Measurements from ENCODE around the gene CAP1. TPM values are rescaled to one million over a fixed set of nuclear protein-coding genes. Genes with fewer than 3 reads are reported as not detected.

CAP1 gene
- polyA plus RNA-seq, 2 donors, result 72.0 to 168 TPM

GRCh38 chr1:40042341-40042740 is 1.8 kb downstream of the CAP1 start:
- Histone ChIP-seq H3K4me3 (ENCODE audit: low read depth in 1 of 2, low read length in 2 of 2) (peak overlapping the region; percentile 7 to 96), H3K27me3 (ENCODE audit: control insufficient read depth in 1 of 2, insufficient read depth in 2 of 2, low read length in 2 of 2) (no peaks in the 10 kb centered on the region), H3K27ac (ENCODE audit: low read depth in 2 of 2, low read length in 1 of 2) (peak overlapping the region; percentile 11 to 34), H3K4me1 (ENCODE audit: control insufficient read depth in 2 of 2, insufficient read depth in 2 of 2, low read length in 1 of 2) (no peaks in the 10 kb centered on the region), H3K9me3 (ENCODE audit: control insufficient read depth in 2 of 2, insufficient read depth in 1 of 2, low read depth in 1 of 2, low read length in 1 of 2) (no peaks in the 10 kb centered on the region), H3K36me3 (ENCODE audit: control insufficient read depth in 2 of 2, insufficient read depth in 2 of 2, low read length in 1 of 2) (no peaks in the 10 kb centered on the region)
- 65 to 71% methylated on average over 4 of the region's 4 CpGs for WGBS, 2 donors

- no peaks in the 10 kb centered on the region for H3K36me3 ChIP-seq (ENCODE audit: control insufficient read depth in 2 of 2, insufficient read depth in 2 of 2, low read length in 1 of 2)
- no peak overlapping the region for H3K4me3 ChIP-seq (ENCODE audit: low read depth in 1 of 2, low read length in 2 of 2)
- 61 to 66% methylated on average over 3 of the region's 3 CpGs for WGBS, 2 donors
- H3K27ac ChIP-seq (ENCODE audit: low read depth in 2 of 2, low read length in 1 of 2), result no peak overlapping the region
- no peaks in the 10 kb centered on the region for H3K4me1 ChIP-seq (ENCODE audit: control insufficient read depth in 2 of 2, insufficient read depth in 2 of 2, low read length in 1 of 2)
- H3K9me3 ChIP-seq (ENCODE audit: control insufficient read depth in 2 of 2, insufficient read depth in 1 of 2, low read depth in 1 of 2, low read length in 1 of 2), result no peaks in the 10 kb centered on the region
- no peaks in the 10 kb centered on the region for H3K27me3 ChIP-seq (ENCODE audit: control insufficient read depth in 1 of 2, insufficient read depth in 2 of 2, low read length in 2 of 2)
Observed at GRCh38 chr1:40044110-40044509, 3.6 kb downstream of the CAP1 start.

- no peaks in the 10 kb centered on the region for H3K27me3 ChIP-seq (ENCODE audit: control insufficient read depth in 1 of 2, insufficient read depth in 2 of 2, low read length in 2 of 2)
- 80 to 89% methylated on average over 4 of the region's 4 CpGs for WGBS, 2 donors
- H3K4me3 ChIP-seq (ENCODE audit: low read depth in 1 of 2, low read length in 2 of 2), result no peak overlapping the region
- H3K27ac ChIP-seq (ENCODE audit: low read depth in 2 of 2, low read length in 1 of 2), result peak overlapping the region in 1 of 2 donors; percentile 6
- no peaks in the 10 kb centered on the region for H3K9me3 ChIP-seq (ENCODE audit: control insufficient read depth in 2 of 2, insufficient read depth in 1 of 2, low read depth in 1 of 2, low read length in 1 of 2)
- H3K36me3 ChIP-seq (ENCODE audit: control insufficient read depth in 2 of 2, insufficient read depth in 2 of 2, low read length in 1 of 2), result no peaks in the 10 kb centered on the region
- no peaks in the 10 kb centered on the region for H3K4me1 ChIP-seq (ENCODE audit: control insufficient read depth in 2 of 2, insufficient read depth in 2 of 2, low read length in 1 of 2)
Observed at GRCh38 chr1:40045182-40045581, 4.7 kb downstream of the CAP1 start.

- Histone ChIP-seq H3K4me1 (ENCODE audit: control insufficient read depth in 2 of 2, insufficient read depth in 2 of 2, low read length in 1 of 2) (no peaks in the 10 kb centered on the region), H3K9me3 (ENCODE audit: control insufficient read depth in 2 of 2, insufficient read depth in 1 of 2, low read depth in 1 of 2, low read length in 1 of 2) (no peaks in the 10 kb centered on the region), H3K27me3 (ENCODE audit: control insufficient read depth in 1 of 2, insufficient read depth in 2 of 2, low read length in 2 of 2) (no peaks in the 10 kb centered on the region), H3K4me3 (ENCODE audit: low read depth in 1 of 2, low read length in 2 of 2) (no peak overlapping the region), H3K36me3 (ENCODE audit: control insufficient read depth in 2 of 2, insufficient read depth in 2 of 2, low read length in 1 of 2) (no peaks in the 10 kb centered on the region), H3K27ac (ENCODE audit: low read depth in 2 of 2, low read length in 1 of 2) (peak overlapping the region in 1 of 2 donors; percentile 29)
- 88 to 94% methylated on average over 3 of the region's 3 CpGs for WGBS, 2 donors
Observed at GRCh38 chr1:40045766-40046165, 5.2 kb downstream of the CAP1 start.

- no peaks in the 10 kb centered on the region for H3K36me3 ChIP-seq (ENCODE audit: control insufficient read depth in 2 of 2, insufficient read depth in 2 of 2, low read length in 1 of 2)
- no peaks in the 10 kb centered on the region for H3K4me1 ChIP-seq (ENCODE audit: control insufficient read depth in 2 of 2, insufficient read depth in 2 of 2, low read length in 1 of 2)
- no peaks in the 10 kb centered on the region for H3K27me3 ChIP-seq (ENCODE audit: control insufficient read depth in 1 of 2, insufficient read depth in 2 of 2, low read length in 2 of 2)
- no peak overlapping the region for H3K4me3 ChIP-seq (ENCODE audit: low read depth in 1 of 2, low read length in 2 of 2)
- WGBS, 2 donors, result 36 to 67% methylated on average over 2 of the region's 2 CpGs
- H3K9me3 ChIP-seq (ENCODE audit: control insufficient read depth in 2 of 2, insufficient read depth in 1 of 2, low read depth in 1 of 2, low read length in 1 of 2), result no peaks in the 10 kb centered on the region
- no peak overlapping the region for H3K27ac ChIP-seq (ENCODE audit: low read depth in 2 of 2, low read length in 1 of 2)
Observed at GRCh38 chr1:40047276-40047675, 6.7 kb downstream of the CAP1 start.

- no peaks in the 10 kb centered on the region for H3K4me1 ChIP-seq (ENCODE audit: control insufficient read depth in 2 of 2, insufficient read depth in 2 of 2, low read length in 1 of 2)
- no peak overlapping the region for H3K4me3 ChIP-seq (ENCODE audit: low read depth in 1 of 2, low read length in 2 of 2)
- WGBS, 2 donors, result 89 to 91% methylated on average over 5 of the region's 5 CpGs
- H3K36me3 ChIP-seq (ENCODE audit: control insufficient read depth in 2 of 2, insufficient read depth in 2 of 2, low read length in 1 of 2), result no peaks in the 10 kb centered on the region
- H3K9me3 ChIP-seq (ENCODE audit: control insufficient read depth in 2 of 2, insufficient read depth in 1 of 2, low read depth in 1 of 2, low read length in 1 of 2), result no peaks in the 10 kb centered on the region
- H3K27ac ChIP-seq (ENCODE audit: low read depth in 2 of 2, low read length in 1 of 2), result no peak overlapping the region
- no peaks in the 10 kb centered on the region for H3K27me3 ChIP-seq (ENCODE audit: control insufficient read depth in 1 of 2, insufficient read depth in 2 of 2, low read length in 2 of 2)
Observed at GRCh38 chr1:40047769-40048168, 7.2 kb downstream of the CAP1 start.

GRCh38 chr1:40049725-40050124 is 9.2 kb downstream of the CAP1 start:
- no peak overlapping the region for H3K4me3 ChIP-seq (ENCODE audit: low read depth in 1 of 2, low read length in 2 of 2)
- WGBS, 2 donors, result 18 to 29% methylated on average over 2 of the region's 2 CpGs
- no peaks in the 10 kb centered on the region for H3K4me1 ChIP-seq (ENCODE audit: control insufficient read depth in 2 of 2, insufficient read depth in 2 of 2, low read length in 1 of 2)
- H3K27ac ChIP-seq (ENCODE audit: low read depth in 2 of 2, low read length in 1 of 2), result peak overlapping the region in 1 of 2 donors; percentile 47
- H3K27me3 ChIP-seq (ENCODE audit: control insufficient read depth in 1 of 2, insufficient read depth in 2 of 2, low read length in 2 of 2), result no peaks in the 10 kb centered on the region
- no peaks in the 10 kb centered on the region for H3K36me3 ChIP-seq (ENCODE audit: control insufficient read depth in 2 of 2, insufficient read depth in 2 of 2, low read length in 1 of 2)
- H3K9me3 ChIP-seq (ENCODE audit: control insufficient read depth in 2 of 2, insufficient read depth in 1 of 2, low read depth in 1 of 2, low read length in 1 of 2), result no peaks in the 10 kb centered on the region

- H3K4me1 ChIP-seq (ENCODE audit: control insufficient read depth in 2 of 2, insufficient read depth in 2 of 2, low read length in 1 of 2), result no peaks in the 10 kb centered on the region
- H3K36me3 ChIP-seq (ENCODE audit: control insufficient read depth in 2 of 2, insufficient read depth in 2 of 2, low read length in 1 of 2), result no peaks in the 10 kb centered on the region
- H3K27me3 ChIP-seq (ENCODE audit: control insufficient read depth in 1 of 2, insufficient read depth in 2 of 2, low read length in 2 of 2), result no peaks in the 10 kb centered on the region
- no peaks in the 10 kb centered on the region for H3K9me3 ChIP-seq (ENCODE audit: control insufficient read depth in 2 of 2, insufficient read depth in 1 of 2, low read depth in 1 of 2, low read length in 1 of 2)
- H3K4me3 ChIP-seq (ENCODE audit: low read depth in 1 of 2, low read length in 2 of 2), result no peak overlapping the region
- no peak overlapping the region for H3K27ac ChIP-seq (ENCODE audit: low read depth in 2 of 2, low read length in 1 of 2)
- WGBS, 2 donors, result 72 to 80% methylated on average over 3 of the region's 3 CpGs
Observed at GRCh38 chr1:40050863-40051262, 10.3 kb downstream of the CAP1 start.

- Histone ChIP-seq H3K36me3 (ENCODE audit: control insufficient read depth in 2 of 2, insufficient read depth in 2 of 2, low read length in 1 of 2) (peaks cover 0 to 3% of the 10 kb centered on the region in 2 donors), H3K4me3 (ENCODE audit: low read depth in 1 of 2, low read length in 2 of 2) (no peak overlapping the region), H3K9me3 (ENCODE audit: control insufficient read depth in 2 of 2, insufficient read depth in 1 of 2, low read depth in 1 of 2, low read length in 1 of 2) (no peaks in the 10 kb centered on the region), H3K27ac (ENCODE audit: low read depth in 2 of 2, low read length in 1 of 2) (no peak overlapping the region), H3K27me3 (ENCODE audit: control insufficient read depth in 1 of 2, insufficient read depth in 2 of 2, low read length in 2 of 2) (no peaks in the 10 kb centered on the region), H3K4me1 (ENCODE audit: control insufficient read depth in 2 of 2, insufficient read depth in 2 of 2, low read length in 1 of 2) (no peaks in the 10 kb centered on the region)
- WGBS, 2 donors, result 81 to 83% methylated on average over 11 of the region's 11 CpGs
Observed at GRCh38 chr1:40053138-40053887, 12.8 kb downstream of the CAP1 start.

Data from esophagus (tissue), 2 donors.